HAP-1 (cell line): ENCODE data around the gene CLTCL1.
"Not testable (repeated sequence)": the region's sequence is repeated elsewhere in the genome, so short reads cannot be mapped to it uniquely, and the experiment has no call there.

ENCODE experiments used
- DNase-seq, 2 experiments: peaks; one replicate each; pipeline ENCODE4 v3.0.0-alpha.2; 2016 to 2020; ENCODE audit warnings: low spot score in 2 of 2
- H3K27me3 ChIP-seq: fragments of 250-450 bp; sonication (Bioruptor Pico); 2 replicates; pipeline ENCODE4 v1.5.1; 2020; ENCODE audit warnings: low read depth, mild to moderate bottlenecking, moderate library complexity
- H3K36me3 ChIP-seq: fragments of 250-450 bp; sonication (Bioruptor Pico); replicated peaks from 2 replicates; pipeline ENCODE4 v1.5.1; 2020; ENCODE audit warnings: mild to moderate bottlenecking
- H3K4me1 ChIP-seq: fragments of 250-450 bp; sonication (Bioruptor Pico); 2 replicates; pipeline ENCODE4 v1.5.1; 2020; ENCODE audit warnings: mild to moderate bottlenecking
- H3K4me3 ChIP-seq: fragments of 250-450 bp; sonication (Bioruptor Pico); 2 replicates; pipeline ENCODE4 v1.5.1; 2020; ENCODE audit warnings: mild to moderate bottlenecking, moderate library complexity
- H3K9me3 ChIP-seq: fragments of 250-450 bp; sonication (Bioruptor Pico); 2 replicates; pipeline ENCODE4 v1.5.1; 2020; ENCODE audit warnings: mild to moderate bottlenecking, moderate library complexity
- in situ Hi-C: fragments of 300-500 bp; cut with MboI; formaldehyde crosslinking; loops from 3 replicates; pipeline ENCODE4 v1.14.3; 2020; ENCODE audit warnings: low sequenced_read_pairs, inconsistent platforms, mixed read lengths

The CLTCL1 gene

GRCh38 chr22:19279143-19279542, 12.4 kb downstream of the CLTCL1 start:
- H3K36me3 ChIP-seq: not testable (repeated sequence)

GRCh38 chr22:19277785-19278184, 13.7 kb downstream of the CLTCL1 start:
- no peaks in the 10 kb centered on the region for H3K9me3 ChIP-seq
- H3K36me3 ChIP-seq: no peaks in the 10 kb centered on the region
- DNase-seq: no peak
- no peaks in the 10 kb centered on the region for H3K27me3 ChIP-seq
- H3K4me1 ChIP-seq: peaks cover 19% of the 10 kb centered on the region
- in situ Hi-C loops: no loop called here
- H3K4me3 ChIP-seq: no peak overlapping the region

More at GRCh38 chr22:19279143-19279542, 12.4 kb downstream of the CLTCL1 start:
- H3K9me3 ChIP-seq, H3K27me3 ChIP-seq, DNase-seq, in situ Hi-C loops, H3K4me3 ChIP-seq: not testable (repeated sequence)
- peaks cover 19% of the 10 kb centered on the region for H3K4me1 ChIP-seq

DNA sequence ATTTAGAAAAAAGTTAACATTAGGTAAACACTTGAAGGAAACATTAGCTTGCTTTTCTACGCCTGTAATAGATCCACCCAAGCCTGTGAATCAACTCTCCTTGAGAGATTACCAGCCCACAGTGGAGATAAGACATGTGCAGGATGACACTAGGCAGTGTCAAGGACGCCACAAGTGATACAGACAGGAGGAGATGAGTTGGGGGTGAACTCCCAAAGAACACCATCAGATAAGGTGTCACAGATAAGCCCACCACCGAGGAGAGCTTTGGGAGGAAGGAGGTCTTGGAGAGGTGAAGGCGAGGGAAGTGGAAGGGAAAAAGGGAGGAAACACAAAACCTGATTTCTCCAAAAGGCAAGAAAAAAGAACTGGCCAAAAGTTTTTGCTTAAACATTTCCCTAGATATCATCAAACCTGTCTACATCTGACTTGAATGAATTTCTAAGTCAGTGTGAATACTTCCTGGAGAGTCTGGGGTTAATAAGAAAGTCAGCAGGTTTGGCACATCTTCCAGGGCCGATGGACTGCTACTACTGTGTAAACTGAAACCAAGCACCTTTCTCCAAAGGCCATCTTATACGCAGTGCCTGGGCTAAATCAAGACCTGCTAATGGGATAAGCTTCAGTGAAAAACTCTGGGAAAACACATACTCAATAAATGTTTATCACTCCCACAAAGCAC, 15.5 kb downstream of the CLTCL1 start:
- in situ Hi-C loops: no loop called here
- H3K27me3 ChIP-seq: no peaks in the 10 kb centered on the region
- H3K9me3 ChIP-seq: no peaks in the 10 kb centered on the region
- DNase-seq: no peak
- H3K4me1 ChIP-seq: peaks cover 19% of the 10 kb centered on the region
- no peak overlapping the region for H3K4me3 ChIP-seq
- no peaks in the 10 kb centered on the region for H3K36me3 ChIP-seq

DNA sequence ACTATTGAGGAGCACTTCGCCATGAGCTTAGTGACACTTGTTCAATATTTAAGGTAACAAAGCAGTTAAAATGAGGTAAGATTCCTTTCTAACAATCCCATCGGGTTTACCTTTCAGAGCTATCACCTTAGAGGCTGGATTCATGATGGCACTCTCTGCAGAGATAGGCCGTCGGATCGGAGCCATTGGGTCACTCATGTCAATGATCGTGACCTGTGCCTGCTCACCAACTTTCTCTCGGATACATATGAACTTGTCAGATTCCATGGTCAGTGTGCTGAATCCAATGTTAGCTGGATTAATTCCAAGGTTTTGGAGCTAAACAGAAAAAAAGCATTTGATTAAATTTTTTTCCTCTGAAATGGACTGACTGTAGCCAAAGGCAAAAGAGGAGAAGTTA, 16.0 kb downstream of the CLTCL1 start:
- no peaks in the 10 kb centered on the region for H3K36me3 ChIP-seq
- H3K4me1 ChIP-seq: peaks cover 19% of the 10 kb centered on the region
- H3K4me3 ChIP-seq: no peak overlapping the region
- DNase-seq: no peak
- no peaks in the 10 kb centered on the region for H3K27me3 ChIP-seq
- no peaks in the 10 kb centered on the region for H3K9me3 ChIP-seq
- in situ Hi-C loops: no loop called here

- no peak for DNase-seq
- Histone ChIP-seq H3K27me3 (no peaks in the 10 kb centered on the region), H3K9me3 (no peaks in the 10 kb centered on the region), H3K4me3 (no peak overlapping the region), H3K36me3 (no peaks in the 10 kb centered on the region), H3K4me1 (peaks cover 17% of the 10 kb centered on the region)
- in situ Hi-C loops: no loop called here
These were observed 16.4 kb downstream of the CLTCL1 start for GRCh38 chr22:19275104-19275503.

DNA sequence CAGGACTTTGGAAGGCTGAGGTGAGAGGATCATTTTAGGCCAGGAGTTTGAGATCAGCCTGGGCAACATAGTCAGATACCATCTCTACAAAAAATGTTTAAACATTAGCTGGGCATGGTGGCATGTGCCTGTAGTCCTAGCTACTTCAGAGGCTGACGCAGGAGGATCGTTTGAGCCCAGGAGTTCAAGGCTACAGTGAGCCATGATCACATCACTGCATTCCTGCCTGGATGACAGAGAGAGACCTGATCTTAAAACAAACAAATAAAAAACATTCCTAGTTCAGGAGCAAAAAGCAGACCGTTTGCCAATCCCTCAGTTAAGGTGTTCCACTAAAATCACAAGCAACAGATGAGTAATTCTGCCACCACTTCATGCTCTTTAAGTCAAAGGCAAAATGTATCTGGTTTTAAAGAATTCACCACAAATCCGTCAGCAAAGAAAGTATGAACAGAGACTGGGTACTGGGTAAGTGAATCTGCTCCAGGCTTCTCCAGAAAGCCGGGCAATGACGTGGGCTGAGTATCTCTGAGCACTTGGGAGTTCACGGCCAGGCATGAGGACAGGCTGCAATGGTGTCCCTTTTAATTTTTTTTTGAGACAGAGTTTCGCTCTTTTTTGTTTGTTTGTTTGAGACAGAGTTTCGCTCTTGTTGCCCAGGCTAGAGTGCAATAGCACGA, 19.5 kb downstream of the CLTCL1 start:
- H3K4me3 ChIP-seq: no peak overlapping the region
- in situ Hi-C loops: no loop called here
- H3K27me3 ChIP-seq: no peaks in the 10 kb centered on the region
- H3K9me3 ChIP-seq: peaks cover 3% of the 10 kb centered on the region; the same call in 1 of the 2 replicates
- H3K4me1 ChIP-seq: no peaks in the 10 kb centered on the region; the same call in 1 of the 2 replicates
- H3K36me3 ChIP-seq: no peaks in the 10 kb centered on the region
- no peak for DNase-seq

DNA sequence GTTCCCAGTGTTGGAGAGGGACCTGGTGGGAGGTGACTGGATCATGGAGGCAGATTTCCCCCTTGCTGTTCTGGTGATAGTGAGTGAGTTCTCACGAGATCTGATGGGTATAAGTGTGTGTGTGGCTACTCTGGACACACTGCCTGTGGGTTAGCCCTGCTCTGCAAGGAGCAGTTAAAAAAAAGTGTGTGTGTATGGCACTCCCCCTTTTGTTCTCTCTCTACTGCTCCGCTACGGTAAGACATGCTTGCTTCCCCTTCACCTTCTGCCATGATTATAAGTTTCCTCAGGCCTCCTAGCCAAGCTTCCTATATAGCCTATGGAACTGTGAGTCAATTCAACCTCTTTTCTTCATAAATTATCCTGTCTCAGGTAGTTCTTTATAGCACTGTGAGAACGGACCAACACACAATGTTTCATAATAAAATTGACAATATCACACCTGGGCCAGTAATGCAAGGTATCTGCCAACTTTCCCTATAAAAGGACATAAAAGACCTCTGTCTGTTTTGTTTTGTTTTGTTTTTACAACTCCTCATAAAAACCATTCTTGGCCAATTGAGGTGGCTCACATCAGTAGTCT, 20.2 kb downstream of the CLTCL1 start:
- Histone ChIP-seq H3K27me3 (no peaks in the 10 kb centered on the region), H3K36me3 (no peaks in the 10 kb centered on the region), H3K4me1 (no peaks in the 10 kb centered on the region; the same call in 1 of the 2 replicates), H3K9me3 (peaks cover 8% of the 10 kb centered on the region), H3K4me3 (no peak overlapping the region)
- in situ Hi-C loops: no loop called here
- no peak for DNase-seq

- H3K36me3 ChIP-seq: no peaks in the 10 kb centered on the region
- peaks cover 11% of the 10 kb centered on the region for H3K9me3 ChIP-seq
- no peaks in the 10 kb centered on the region for H3K27me3 ChIP-seq
- no peak overlapping the region for H3K4me3 ChIP-seq
- DNase-seq: no peak
- H3K4me1 ChIP-seq: no peaks in the 10 kb centered on the region; the same call in 1 of the 2 replicates
- in situ Hi-C loops: no loop called here
These were observed 20.6 kb downstream of the CLTCL1 start for GRCh38 chr22:19270873-19271272.

DNA sequence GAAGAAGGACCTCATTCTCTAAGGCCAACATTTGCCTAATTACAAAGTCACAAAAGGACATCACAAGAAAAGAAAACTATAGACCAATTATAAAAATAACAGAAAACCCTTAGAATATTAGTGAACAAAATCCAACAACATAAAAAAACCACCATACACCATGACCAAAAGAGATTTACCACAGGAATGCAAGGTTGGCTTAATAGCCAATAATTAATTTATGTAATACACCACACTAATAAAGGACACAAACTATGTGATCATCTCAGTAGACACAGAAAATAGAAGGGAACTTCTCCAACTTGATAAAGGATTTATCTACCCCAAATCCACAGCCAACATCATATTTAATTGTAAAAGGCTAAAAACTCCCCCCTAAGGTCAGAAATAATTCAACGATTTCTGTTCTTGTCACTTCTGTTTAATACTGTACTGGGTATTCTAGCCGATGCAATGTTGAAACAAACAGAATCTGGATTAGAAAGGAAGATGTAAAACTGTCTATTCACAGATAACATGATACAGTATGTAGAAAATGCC, 24.9 kb downstream of the CLTCL1 start:
- peaks cover 11% of the 10 kb centered on the region for H3K9me3 ChIP-seq
- H3K4me1 ChIP-seq: no peaks in the 10 kb centered on the region
- in situ Hi-C loops: no loop called here
- no peaks in the 10 kb centered on the region; the same call in none of the 2 replicates for H3K36me3 ChIP-seq
- no peak overlapping the region for H3K4me3 ChIP-seq
- no peak for DNase-seq
- H3K27me3 ChIP-seq: no peaks in the 10 kb centered on the region

DNA sequence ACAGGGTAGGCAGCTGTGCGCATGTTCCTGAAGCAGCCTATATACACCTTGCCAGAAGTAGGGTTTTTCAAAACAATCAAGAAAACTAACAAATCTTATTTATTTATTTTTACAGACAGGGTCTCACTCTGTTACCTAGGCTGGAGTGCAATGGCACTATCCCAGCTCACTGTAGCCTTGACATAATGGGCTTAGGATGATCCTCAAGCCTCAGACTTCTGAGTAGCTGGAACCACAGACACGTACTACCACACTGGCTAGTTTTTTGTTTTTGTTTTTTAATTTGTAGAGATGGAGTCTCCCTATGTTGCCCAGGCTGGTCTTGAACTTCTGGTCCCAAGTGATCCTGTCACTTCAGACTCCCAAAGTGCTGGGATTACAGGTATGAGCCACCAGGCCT, 25.7 kb downstream of the CLTCL1 start:
- Histone ChIP-seq H3K4me3 (no peak overlapping the region), H3K36me3 (no peaks in the 10 kb centered on the region; the same call in none of the 2 replicates), H3K9me3 (peaks cover 11% of the 10 kb centered on the region), H3K4me1 (no peaks in the 10 kb centered on the region), H3K27me3 (no peaks in the 10 kb centered on the region)
- in situ Hi-C loops: no loop called here
- no peak for DNase-seq

- H3K4me3 ChIP-seq: no peak overlapping the region
- in situ Hi-C loops: no loop called here
- no peaks in the 10 kb centered on the region; the same call in none of the 2 replicates for H3K36me3 ChIP-seq
- no peak for DNase-seq
- no peaks in the 10 kb centered on the region for H3K27me3 ChIP-seq
- no peaks in the 10 kb centered on the region; the same call in 1 of the 2 replicates for H3K9me3 ChIP-seq
- H3K4me1 ChIP-seq: no peaks in the 10 kb centered on the region
These were observed 30.7 kb downstream of the CLTCL1 start for GRCh38 chr22:19260804-19261203.

GRCh38 chr22:19260194-19260593, 31.3 kb downstream of the CLTCL1 start:
- in situ Hi-C loops: no loop called here
- Histone ChIP-seq H3K36me3 (no peaks in the 10 kb centered on the region; the same call in 1 of the 2 replicates), H3K4me3 (no peak overlapping the region), H3K27me3 (no peaks in the 10 kb centered on the region), H3K9me3 (no peaks in the 10 kb centered on the region), H3K4me1 (no peaks in the 10 kb centered on the region)
- no peak for DNase-seq

DNA sequence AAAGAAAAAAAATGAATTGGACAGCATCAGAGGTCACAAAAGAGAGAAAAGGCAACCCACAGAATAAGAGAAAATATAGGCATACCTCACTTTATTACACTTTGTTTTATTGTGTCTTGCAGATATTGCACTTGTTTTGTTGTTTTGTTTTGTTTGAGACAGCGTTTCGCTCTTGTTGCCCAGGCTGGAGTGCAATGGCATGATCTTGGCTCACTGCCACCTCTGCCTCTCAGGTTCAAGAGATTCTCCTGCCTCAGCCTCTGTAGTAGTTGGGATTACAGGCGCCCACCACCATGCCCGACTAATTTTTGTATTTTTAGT, 32.6 kb downstream of the CLTCL1 start:
- DNase-seq, H3K36me3 ChIP-seq, H3K4me1 ChIP-seq, H3K4me3 ChIP-seq, in situ Hi-C loops, H3K27me3 ChIP-seq, H3K9me3 ChIP-seq: not testable (repeated sequence)

DNA sequence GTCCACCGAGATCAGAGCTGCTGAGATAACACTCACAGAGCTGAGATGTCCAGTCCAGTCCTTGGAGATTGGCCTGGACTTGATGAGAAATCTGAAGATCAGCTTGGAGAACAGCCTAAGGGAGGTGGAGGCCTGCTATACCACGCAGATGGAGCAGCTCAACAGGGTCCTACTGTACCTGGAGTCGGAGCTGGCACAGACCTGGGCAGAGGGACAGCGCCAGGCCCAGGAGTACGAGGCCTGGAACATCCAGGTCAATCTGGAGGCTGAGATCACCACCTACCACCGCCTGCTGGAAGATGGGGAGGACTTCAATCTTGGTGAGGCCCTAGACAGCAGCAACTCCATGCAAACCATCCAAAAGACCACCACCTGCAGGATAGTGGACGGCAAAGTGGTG, 33.1 kb downstream of the CLTCL1 start:
- Histone ChIP-seq H3K4me3 (no peak overlapping the region), H3K27me3 (no peaks in the 10 kb centered on the region), H3K4me1 (no peaks in the 10 kb centered on the region), H3K36me3 (no peaks in the 10 kb centered on the region), H3K9me3 (no peaks in the 10 kb centered on the region)
- in situ Hi-C loops: no loop called here
- DNase-seq: no peak
